Neural cell (in vitro differentiated cells): ENCODE measurements around the gene TRMU. TPM values are rescaled to one million over a fixed set of nuclear protein-coding genes. Genes with fewer than 3 reads are reported as not detected.

ENCODE experiments used
- H2AFZ ChIP-seq: fragments of 200-600, 300-800 bp; sonication (generic), shearing (Covaris generic); 2 replicates; pipeline ENCODE4 v1.6.0; 2014; ENCODE audit warnings: low read depth, mild to moderate bottlenecking, antibody characterized with exemption, low read length, moderate library complexity
- H3F3A ChIP-seq: fragments of 200-600 bp; shearing (Covaris generic); 2 replicates; pipeline ENCODE4 v1.6.1; 2016; ENCODE audit warnings: mild to moderate bottlenecking, moderate library complexity, mixed read lengths, antibody characterized with exemption, low read length; ENCODE audit not compliant: insufficient read depth, poor library complexity, severe bottlenecking
- H3K27ac ChIP-seq: fragments of 200-600, 300-800 bp; sonication (generic), shearing (Covaris generic); 2 replicates; pipeline ENCODE4 v1.5.1; 2014; ENCODE audit warnings: mild to moderate bottlenecking, low read length, moderate library complexity
- H3K27me3 ChIP-seq: fragments of 300-800, 200-600 bp; sonication (generic), shearing (Covaris generic); 2 replicates; pipeline ENCODE4 v1.6.0; 2014; ENCODE audit warnings: mild to moderate bottlenecking, low read depth, low read length, moderate library complexity; ENCODE audit not compliant: insufficient read depth
- H3K36me3 ChIP-seq: fragments of 300-800, 200-600 bp; sonication (generic), shearing (Covaris generic); 2 replicates; pipeline ENCODE4 v1.5.1; 2014; ENCODE audit warnings: mild to moderate bottlenecking, antibody characterized with exemption, low read length, moderate library complexity; ENCODE audit not compliant: insufficient read depth
- H3K4me2 ChIP-seq: fragments of 300-800, 200-600 bp; sonication (generic), shearing (Covaris generic); 2 replicates; pipeline ENCODE4 v1.6.0; 2014; ENCODE audit warnings: mild to moderate bottlenecking, low read length
- H3K4me3 ChIP-seq: fragments of 300-800, 200-600 bp; sonication (generic), shearing (Covaris generic); 2 replicates; pipeline ENCODE4 v1.5.1; 2014; ENCODE audit warnings: mild to moderate bottlenecking, low read length, moderate library complexity
- H3K79me2 ChIP-seq: fragments of 200-600 bp; shearing (Covaris generic); replicated peaks from 2 replicates; pipeline ENCODE4 v1.6.0; 2014; ENCODE audit warnings: mild to moderate bottlenecking, low read length, moderate library complexity; ENCODE audit not compliant: insufficient read depth
- H3K9ac ChIP-seq: fragments of 300-800, 200-600 bp; sonication (generic), shearing (Covaris generic); 2 replicates; pipeline ENCODE4 v1.6.1; 2016; ENCODE audit warnings: mild to moderate bottlenecking, low read length, mixed read lengths
- H3K9me2 ChIP-seq: fragments of 200-600 bp; shearing (Covaris generic); 2 replicates; pipeline ENCODE4 v1.6.1; 2016; ENCODE audit warnings: mild to moderate bottlenecking, low read length, mixed read lengths; ENCODE audit not compliant: insufficient read depth
- H3K9me3 ChIP-seq: fragments of 200-600, 300-800 bp; sonication (generic), shearing (Covaris generic); 2 replicates; pipeline ENCODE4 v1.6.1; 2016; ENCODE audit warnings: mild to moderate bottlenecking, mixed run types, low read length, moderate library complexity, mixed read lengths
- H4K20me1 ChIP-seq: fragments of 200-600 bp; shearing (Covaris generic); 2 replicates; pipeline ENCODE4 v1.6.1; 2016; ENCODE audit warnings: mild to moderate bottlenecking, mixed run types; ENCODE audit not compliant: insufficient read depth
- CTCF ChIP-seq: fragments of 450-650 bp; IDR thresholded peaks from 2 replicates; pipeline ENCODE4 v1.5.1; 2014; ENCODE audit warnings: antibody characterized with exemption, mild to moderate bottlenecking, moderate library complexity; ENCODE audit not compliant: poor library complexity, severe bottlenecking
- EP300 ChIP-seq: fragments of 450-650 bp; conservative IDR thresholded peaks from 2 replicates; pipeline ENCODE4 v1.6.1; 2014; ENCODE audit warnings: antibody characterized with exemption, mild to moderate bottlenecking, moderate library complexity; ENCODE audit not compliant: poor library complexity, severe bottlenecking
- EZH2 ChIP-seq: fragments of 200-600, 300-800 bp; shearing (Covaris generic), sonication (generic); IDR thresholded peaks from 2 replicates; pipeline ENCODE4 v1.6.1; 2014; ENCODE audit warnings: antibody characterized with exemption, low read length, borderline replicate concordance, mild to moderate bottlenecking; ENCODE audit not compliant: insufficient read depth, poor library complexity, severe bottlenecking
- MXI1 ChIP-seq: fragments of 450-650 bp; conservative IDR thresholded peaks from 2 replicates; pipeline ENCODE4 v1.6.1; 2014; ENCODE audit warnings: antibody characterized with exemption, mild to moderate bottlenecking; ENCODE audit not compliant: poor library complexity, severe bottlenecking
- POLR2AphosphoS5 ChIP-seq: IDR thresholded peaks from 2 replicates; pipeline ENCODE4 v1.6.1; 2012
- RAD21 ChIP-seq: fragments of 450-650 bp; conservative IDR thresholded peaks from 2 replicates; pipeline ENCODE4 v1.6.1; 2014; ENCODE audit warnings: antibody characterized with exemption, mild to moderate bottlenecking, moderate library complexity
- REST ChIP-seq: IDR thresholded peaks from 2 replicates; pipeline ENCODE4 v1.6.1; 2012; ENCODE audit warnings: borderline replicate concordance
- SMC3 ChIP-seq: fragments of 450-650 bp; conservative IDR thresholded peaks from 2 replicates; pipeline ENCODE4 v1.6.1; 2014; ENCODE audit warnings: antibody characterized with exemption, mild to moderate bottlenecking, moderate library complexity; ENCODE audit not compliant: poor library complexity
- TAF1 ChIP-seq: IDR thresholded peaks from 2 replicates; pipeline ENCODE4 v1.6.1; 2012; ENCODE audit warnings: low read depth
- polyA plus RNA-seq: library from polyadenylated mRNA; depleted of rRNA; stranded (reverse); fragments of >200 nt; gene quantifications from 2 replicates; pipeline ENCODE4 v1.2.3, GENCODE V29; 2014

The TRMU gene
- polyA plus RNA-seq, 1 donor from 2014 or later = 72.9 TPM

- Histone ChIP-seq H3K36me3 (no peaks in the 10 kb centered on the region), H3F3A (no peaks in the 10 kb centered on the region), H3K9me2 (no peaks in the 10 kb centered on the region), H2AFZ (no peak overlapping the region), H3K9me3 (no peaks in the 10 kb centered on the region), H3K4me2 (no peak overlapping the region), H4K20me1 (no peaks in the 10 kb centered on the region), H3K27ac (no peak overlapping the region), H3K4me3 (no peak overlapping the region), H3K27me3 (no peaks in the 10 kb centered on the region), H3K79me2 (no peaks in the 10 kb centered on the region), H3K9ac (no peak overlapping the region)
- TF ChIP-seq SMC3 (no peak), POLR2AphosphoS5 (no peak), CTCF (no peak), EZH2 (no peak), REST (no peak), TAF1 (no peak), EP300 (no peak), MXI1 (no peak), RAD21 (no peak)
These were observed 16.9 kb upstream of the TRMU start for GRCh38 chr22:46318576-46318975.

- Histone ChIP-seq H3K4me3 (no peak overlapping the region), H4K20me1 (no peaks in the 10 kb centered on the region), H2AFZ (no peak overlapping the region), H3K36me3 (no peaks in the 10 kb centered on the region), H3F3A (no peaks in the 10 kb centered on the region), H3K79me2 (no peaks in the 10 kb centered on the region), H3K9me3 (no peaks in the 10 kb centered on the region), H3K27me3 (no peaks in the 10 kb centered on the region), H3K4me2 (no peak overlapping the region), H3K9me2 (no peaks in the 10 kb centered on the region), H3K27ac (no peak overlapping the region), H3K9ac (no peak overlapping the region)
- TF ChIP-seq EZH2 (no peak), REST (no peak), SMC3 (no peak), POLR2AphosphoS5 (no peak), TAF1 (no peak), CTCF (no peak), EP300 (no peak), RAD21 (no peak), MXI1 (no peak)
These were observed 16.2 kb upstream of the TRMU start for GRCh38 chr22:46319319-46319718.
